Hepatocyte (in vitro differentiated cells): ENCODE results near the gene CDKN3.
"Not testable (repeated sequence)": the region's sequence is repeated elsewhere in the genome, so short reads cannot be mapped to it uniquely, and the experiment has no call there.

Experiments used
- CTCF ChIP-seq: fragments of 200-600 bp; sonication (generic); IDR thresholded peaks from 2 replicates; pipeline ENCODE4 v1.5.1; 2016; ENCODE audit warnings: antibody characterized with exemption, mild to moderate bottlenecking; ENCODE audit not compliant: poor library complexity
- EZH2 ChIP-seq: fragments of 200-600 bp; sonication (generic); IDR thresholded peaks from 2 replicates; pipeline ENCODE4 v1.6.1; 2016; ENCODE audit warnings: antibody characterized with exemption, mild to moderate bottlenecking, borderline replicate concordance
- EZH2phosphoT487 ChIP-seq: fragments of 200-600 bp; sonication (generic); IDR thresholded peaks from one replicate; pipeline ENCODE4 v1.6.1; 2018; ENCODE audit warnings: antibody characterized with exemption, mild to moderate bottlenecking, low read depth, moderate library complexity; ENCODE audit not compliant: unreplicated experiment, severe bottlenecking

DNA sequence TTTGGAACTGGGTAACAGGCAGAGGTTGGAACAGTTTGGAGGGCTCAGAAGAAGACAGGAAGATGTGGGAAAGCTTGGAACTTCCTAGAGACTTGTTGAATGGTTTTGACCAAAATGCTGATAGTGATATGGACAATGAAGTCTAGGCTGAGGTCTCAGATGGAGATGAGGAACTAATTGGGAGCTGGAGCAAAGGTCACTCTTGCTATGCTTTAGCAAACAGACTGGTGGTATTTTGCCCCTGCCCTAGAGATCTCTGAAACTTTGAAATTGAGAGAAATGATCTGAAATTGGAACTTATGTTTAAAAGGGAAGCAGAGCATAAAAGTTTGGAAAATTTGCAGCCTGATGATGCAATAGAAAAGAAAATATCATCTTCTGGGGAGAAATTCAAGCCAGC is 61.7 kb downstream of the CDKN3 start:
- not testable (repeated sequence) for TF ChIP-seq CTCF, EZH2phosphoT487, EZH2
